Retinal pigment epithelial cell (primary cell): Measurements from ENCODE around the gene TLL1.

ENCODE experiments used
- DNase-seq: peaks from one replicate; pipeline ENCODE4 v3.0.0-alpha.2; 2010; ENCODE audit warnings: low read depth
- H3K4me3 ChIP-seq: 2 replicates; pipeline ENCODE4 v1.5.1; 2011; ENCODE audit warnings: mild to moderate bottlenecking, low read length, control low read depth, moderate library complexity
- TF ChIP-seq, protein P1 (sequence below): conservative IDR thresholded peaks from 2 replicates; pipeline ENCODE4 v1.5.1; 2011; ENCODE audit warnings: low read depth, low read length, control low read depth, inconsistent platforms

The TLL1 gene

DNA sequence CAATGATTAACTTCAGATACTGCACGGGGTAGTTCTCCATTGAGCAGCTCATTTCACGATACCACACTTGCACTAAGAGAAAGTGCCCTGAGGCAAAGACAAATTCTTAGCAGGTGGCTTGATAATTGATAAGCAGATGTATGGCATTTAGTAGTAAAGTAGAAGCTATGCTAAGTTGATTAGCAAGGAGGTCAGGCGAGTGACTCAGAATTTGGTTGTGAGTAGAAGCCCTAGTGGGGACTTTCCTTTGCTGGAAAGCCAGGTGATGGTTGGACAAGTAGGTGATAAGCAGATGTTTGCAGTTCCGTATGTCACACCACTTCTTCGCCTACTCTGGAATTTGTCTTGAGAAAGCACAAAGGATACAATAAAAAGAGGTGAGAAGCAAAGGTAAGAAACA lies 58.7 kb downstream of the TLL1 start:
- DNase-seq: no peak
- TF ChIP-seq, protein P1, sequence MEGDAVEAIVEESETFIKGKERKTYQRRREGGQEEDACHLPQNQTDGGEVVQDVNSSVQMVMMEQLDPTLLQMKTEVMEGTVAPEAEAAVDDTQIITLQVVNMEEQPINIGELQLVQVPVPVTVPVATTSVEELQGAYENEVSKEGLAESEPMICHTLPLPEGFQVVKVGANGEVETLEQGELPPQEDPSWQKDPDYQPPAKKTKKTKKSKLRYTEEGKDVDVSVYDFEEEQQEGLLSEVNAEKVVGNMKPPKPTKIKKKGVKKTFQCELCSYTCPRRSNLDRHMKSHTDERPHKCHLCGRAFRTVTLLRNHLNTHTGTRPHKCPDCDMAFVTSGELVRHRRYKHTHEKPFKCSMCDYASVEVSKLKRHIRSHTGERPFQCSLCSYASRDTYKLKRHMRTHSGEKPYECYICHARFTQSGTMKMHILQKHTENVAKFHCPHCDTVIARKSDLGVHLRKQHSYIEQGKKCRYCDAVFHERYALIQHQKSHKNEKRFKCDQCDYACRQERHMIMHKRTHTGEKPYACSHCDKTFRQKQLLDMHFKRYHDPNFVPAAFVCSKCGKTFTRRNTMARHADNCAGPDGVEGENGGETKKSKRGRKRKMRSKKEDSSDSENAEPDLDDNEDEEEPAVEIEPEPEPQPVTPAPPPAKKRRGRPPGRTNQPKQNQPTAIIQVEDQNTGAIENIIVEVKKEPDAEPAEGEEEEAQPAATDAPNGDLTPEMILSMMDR: no peak
- no peak overlapping the region for H3K4me3 ChIP-seq

DNA sequence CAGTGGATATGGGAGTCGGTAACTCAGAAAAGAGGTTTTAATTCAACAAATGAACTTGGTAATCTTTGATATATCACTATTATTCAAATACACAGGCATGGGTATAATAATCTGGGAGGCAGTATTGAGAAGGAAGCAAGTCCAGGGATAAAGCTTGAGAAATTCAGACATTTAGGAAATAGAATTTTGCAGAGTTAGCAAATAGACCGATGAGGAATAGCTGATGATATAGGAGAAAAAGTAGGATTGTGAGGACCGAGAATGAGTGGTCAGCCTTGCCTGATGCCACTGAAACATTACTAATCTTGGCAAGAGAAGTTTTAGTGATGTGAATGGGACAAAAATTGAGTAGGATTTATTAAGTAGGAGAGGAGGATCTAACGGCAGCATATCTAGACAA lies 71.9 kb downstream of the TLL1 start:
- TF ChIP-seq, protein P1: no peak
- no peak overlapping the region for H3K4me3 ChIP-seq
- no peak for DNase-seq

DNA sequence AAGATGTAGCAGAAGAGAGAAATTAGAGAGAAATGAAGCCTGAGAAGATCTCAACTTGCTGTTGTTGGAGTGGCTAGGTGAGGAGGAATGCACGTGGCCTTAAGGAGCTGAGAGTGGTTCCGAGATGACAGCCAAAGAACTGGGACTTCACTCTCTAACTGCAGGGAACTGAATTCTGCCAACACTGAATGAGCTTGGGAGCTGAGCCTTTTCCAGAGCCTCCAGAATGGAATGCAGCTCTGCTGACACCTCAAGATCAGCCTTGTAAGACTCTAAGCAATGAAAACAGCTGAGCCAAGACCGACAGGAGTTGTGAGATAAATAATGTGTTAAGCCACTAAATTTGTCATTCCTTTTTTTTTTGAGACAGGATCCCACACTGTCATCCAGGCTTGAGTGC lies 73.0 kb downstream of the TLL1 start:
- no peak for DNase-seq
- TF ChIP-seq, protein P1: no peak
- H3K4me3 ChIP-seq: no peak overlapping the region

DNA sequence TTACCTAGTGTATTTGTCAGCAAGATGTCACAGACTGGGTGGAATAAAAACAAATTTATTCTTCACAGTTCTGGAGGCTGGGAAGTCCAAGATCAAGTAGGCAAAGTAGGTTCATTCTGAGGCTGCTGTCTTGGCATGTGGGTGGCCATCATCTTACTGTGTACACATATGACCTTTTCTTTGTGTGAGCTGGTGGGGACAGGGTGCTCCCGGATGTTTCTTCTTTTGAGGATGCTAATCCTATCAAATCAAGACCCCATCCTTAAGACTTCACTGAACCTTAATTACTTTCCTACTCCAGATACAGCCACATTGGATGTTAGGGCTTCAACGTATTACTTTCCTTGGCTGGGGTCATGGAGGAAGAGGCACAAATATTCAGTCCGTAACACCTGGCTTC lies 74.0 kb downstream of the TLL1 start:
- no peak for DNase-seq
- TF ChIP-seq, protein P1: no peak
- no peak overlapping the region for H3K4me3 ChIP-seq

DNA sequence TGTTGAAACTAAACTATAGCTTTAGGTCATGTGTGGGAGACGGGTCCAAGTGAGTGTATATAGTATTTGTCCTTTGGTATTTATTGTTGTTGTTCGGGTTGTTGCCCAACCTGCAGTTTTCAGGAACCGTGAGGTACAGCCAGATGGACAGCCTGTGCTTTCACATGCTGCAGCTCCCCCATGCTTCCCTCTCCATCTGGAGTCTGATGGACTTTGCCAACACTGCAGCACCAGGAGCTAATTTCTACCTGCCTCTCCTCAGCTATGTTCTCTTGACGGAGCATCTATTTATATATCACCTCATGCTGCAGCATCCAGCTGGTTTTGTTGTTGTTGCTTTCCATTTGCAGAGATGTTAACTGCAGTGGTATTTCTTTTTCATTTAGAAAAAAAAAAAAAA lies 80.1 kb downstream of the TLL1 start:
- no peak for DNase-seq
- TF ChIP-seq, protein P1: no peak
- H3K4me3 ChIP-seq: no peak overlapping the region

DNA sequence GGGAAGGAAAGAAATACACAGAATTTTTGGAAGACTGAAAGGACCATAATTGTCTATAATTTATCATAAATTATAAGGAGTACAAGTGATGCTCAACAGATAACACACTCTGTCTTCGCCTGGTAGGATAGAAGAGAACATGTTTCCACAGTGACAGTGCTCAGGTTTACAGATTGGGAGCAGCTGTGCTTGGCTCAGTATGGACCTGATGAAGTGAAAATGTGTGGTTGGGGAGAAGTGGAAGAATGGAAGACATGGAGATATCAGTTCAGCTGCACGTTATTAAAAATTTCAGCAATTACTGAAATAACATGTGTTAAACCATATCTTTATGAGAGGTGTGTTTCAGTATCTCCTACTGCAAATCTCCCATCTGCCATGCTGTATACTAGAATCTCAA lies 90.6 kb downstream of the TLL1 start:
- TF ChIP-seq, protein P1: no peak
- H3K4me3 ChIP-seq: no peak overlapping the region
- no peak for DNase-seq

DNA sequence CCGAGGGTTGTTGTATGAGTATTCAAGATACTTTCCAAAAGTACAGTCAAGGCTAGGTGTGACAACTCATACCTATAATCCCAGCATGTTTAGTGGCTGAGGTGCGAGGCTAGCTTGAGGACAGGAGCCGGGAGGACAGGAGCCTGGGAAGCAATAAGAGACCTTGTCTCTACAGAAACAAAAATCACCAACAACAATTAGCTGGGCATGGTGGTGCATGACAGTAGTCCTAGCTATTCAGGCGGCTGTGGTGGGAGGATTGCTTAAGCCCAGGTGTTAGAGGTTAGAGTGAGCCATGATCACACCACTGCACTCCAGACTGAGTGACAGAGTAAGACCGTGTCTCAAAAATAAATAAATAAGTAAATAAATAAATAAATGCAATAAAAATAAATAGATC lies 91.6 kb downstream of the TLL1 start:
- TF ChIP-seq, protein P1: no peak
- no peak overlapping the region for H3K4me3 ChIP-seq
- no peak for DNase-seq
